ENCODE data around the gene STK32A. TPM values are rescaled to one million over a fixed set of nuclear protein-coding genes. Genes with fewer than 3 reads are reported as not detected.

Gene STK32A
- total RNA-seq, 1 donor from 2014 or later: 5.3 TPM

DNA sequence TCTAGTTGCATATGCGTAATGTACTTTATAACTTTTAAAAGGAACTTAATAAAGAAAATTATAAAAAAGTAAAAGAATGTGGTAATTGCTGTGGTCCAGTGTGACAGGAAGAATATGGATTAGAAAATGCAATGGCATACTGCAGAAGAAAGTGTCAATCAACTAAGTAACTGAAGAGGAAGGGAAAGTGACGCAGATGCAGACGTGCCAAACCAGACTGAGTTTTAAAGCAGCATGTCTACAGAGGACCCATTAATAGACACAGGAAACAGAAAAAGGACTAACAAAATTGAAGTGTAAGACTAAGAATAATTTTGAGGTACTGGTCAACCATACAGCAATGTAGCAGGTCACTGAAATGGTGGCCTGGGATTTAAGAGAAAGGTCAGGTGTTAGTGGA is 201.8 kb downstream of the STK32A start:
- Mint-ChIP-seq H3K27me3 (no peaks in the 10 kb centered on the region), H3K36me3 (peaks cover 5% of the 10 kb centered on the region), H3K9me3 (no peaks in the 10 kb centered on the region), H3K4me3 (no peak overlapping the region), H3K4me1 (ENCODE audit: unreplicated experiment) (peaks cover 6% of the 10 kb centered on the region), H3K27ac (no peak overlapping the region)
- DNase-seq (ENCODE audit: extremely low spot score, unreplicated experiment): no peak
- TF ChIP-seq, protein P1, sequence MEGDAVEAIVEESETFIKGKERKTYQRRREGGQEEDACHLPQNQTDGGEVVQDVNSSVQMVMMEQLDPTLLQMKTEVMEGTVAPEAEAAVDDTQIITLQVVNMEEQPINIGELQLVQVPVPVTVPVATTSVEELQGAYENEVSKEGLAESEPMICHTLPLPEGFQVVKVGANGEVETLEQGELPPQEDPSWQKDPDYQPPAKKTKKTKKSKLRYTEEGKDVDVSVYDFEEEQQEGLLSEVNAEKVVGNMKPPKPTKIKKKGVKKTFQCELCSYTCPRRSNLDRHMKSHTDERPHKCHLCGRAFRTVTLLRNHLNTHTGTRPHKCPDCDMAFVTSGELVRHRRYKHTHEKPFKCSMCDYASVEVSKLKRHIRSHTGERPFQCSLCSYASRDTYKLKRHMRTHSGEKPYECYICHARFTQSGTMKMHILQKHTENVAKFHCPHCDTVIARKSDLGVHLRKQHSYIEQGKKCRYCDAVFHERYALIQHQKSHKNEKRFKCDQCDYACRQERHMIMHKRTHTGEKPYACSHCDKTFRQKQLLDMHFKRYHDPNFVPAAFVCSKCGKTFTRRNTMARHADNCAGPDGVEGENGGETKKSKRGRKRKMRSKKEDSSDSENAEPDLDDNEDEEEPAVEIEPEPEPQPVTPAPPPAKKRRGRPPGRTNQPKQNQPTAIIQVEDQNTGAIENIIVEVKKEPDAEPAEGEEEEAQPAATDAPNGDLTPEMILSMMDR (conservative IDR thresholded peaks at IDR 0.05): no peak

DNA sequence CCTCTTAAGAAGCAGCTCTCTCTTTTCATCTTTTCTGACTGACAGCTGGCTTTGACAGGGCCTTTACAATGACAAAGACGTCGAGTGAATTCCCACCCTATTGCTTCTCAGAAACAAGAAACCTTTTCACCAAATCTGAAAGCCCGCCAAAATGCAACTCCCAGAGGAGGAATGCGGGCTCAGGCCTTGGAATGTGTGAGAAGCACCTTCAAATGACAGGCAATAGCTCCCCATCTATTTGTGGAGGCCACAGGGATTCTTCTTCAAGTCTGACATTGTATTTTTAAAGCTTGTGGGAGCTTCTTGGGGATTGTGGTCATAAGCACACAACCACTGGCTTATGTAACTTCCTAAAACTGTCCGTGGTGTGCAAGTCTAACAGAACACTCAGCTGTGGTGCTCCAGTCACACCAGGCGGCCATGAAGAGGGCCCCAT is 202.4 kb downstream of the STK32A start:
- no peak for DNase-seq (ENCODE audit: extremely low spot score, unreplicated experiment)
- TF ChIP-seq, protein P1 (conservative IDR thresholded peaks at IDR 0.05): no peak
- Mint-ChIP-seq H3K27me3 (no peaks in the 10 kb centered on the region), H3K9me3 (no peaks in the 10 kb centered on the region), H3K36me3 (peaks cover 5% of the 10 kb centered on the region), H3K27ac (no peak overlapping the region), H3K4me1 (ENCODE audit: unreplicated experiment) (peaks cover 8% of the 10 kb centered on the region), H3K4me3 (no peak overlapping the region)
